HUES64 (cell line): ENCODE measurements around the gene GSTT2B.
"Not testable (repeated sequence)": the region's sequence is repeated elsewhere in the genome, so short reads cannot be mapped to it uniquely, and the experiment has no call there.

Source experiments
- H3K27ac ChIP-seq: 2 replicates; pipeline ENCODE4 v1.7.0; 2013; ENCODE audit warnings: low read depth, low read length, inconsistent platforms
- H3K27me3 ChIP-seq: 2 replicates; pipeline ENCODE4 v1.6.1; 2013; ENCODE audit warnings: mild to moderate bottlenecking, low read length; ENCODE audit not compliant: insufficient read depth
- H3K36me3 ChIP-seq: 2 replicates; pipeline ENCODE4 v1.6.1; 2013; ENCODE audit warnings: mild to moderate bottlenecking, low read length; ENCODE audit not compliant: insufficient read depth
- H3K4me1 ChIP-seq: 2 replicates; pipeline ENCODE4 v1.6.1; 2013; ENCODE audit warnings: mild to moderate bottlenecking, low read length, moderate library complexity; ENCODE audit not compliant: insufficient read depth
- H3K4me3 ChIP-seq: 2 replicates; pipeline ENCODE4 v1.5.1; 2013; ENCODE audit warnings: mild to moderate bottlenecking, low read length, moderate library complexity
- H3K9ac ChIP-seq: 2 replicates; pipeline ENCODE4 v1.6.1; 2013; ENCODE audit warnings: mild to moderate bottlenecking, low read depth, low read length
- H3K9me3 ChIP-seq: 2 replicates; pipeline ENCODE4 v1.6.1; 2013; ENCODE audit warnings: low read depth, low read length; ENCODE audit not compliant: insufficient read depth
- WGBS: fragments of 150-250, 120-280 bp; methylation state at CpG from one replicate; pipeline ENCODE4 v1.1.7; 2013; ENCODE audit warnings: missing lambda C conversion rate; 5-methylcytosine and 5-hydroxymethylcytosine counted together

GSTT2B gene

GRCh38 chr22:23911318-23911980 lies 49.5 kb downstream of the GSTT2B start:
- WGBS = 96% methylated on average over 9 of the region's 12 CpGs
- no peaks in the 10 kb centered on the region for H3K27me3 ChIP-seq
- H3K9me3 ChIP-seq = no peaks in the 10 kb centered on the region; the same call in 1 of the 2 replicates
- peaks cover 31% of the 10 kb centered on the region for H3K4me1 ChIP-seq
- H3K36me3 ChIP-seq = no peaks in the 10 kb centered on the region
- no peak overlapping the region for H3K4me3 ChIP-seq
- no peak overlapping the region for H3K27ac ChIP-seq
- H3K9ac ChIP-seq = no peak overlapping the region

DNA sequence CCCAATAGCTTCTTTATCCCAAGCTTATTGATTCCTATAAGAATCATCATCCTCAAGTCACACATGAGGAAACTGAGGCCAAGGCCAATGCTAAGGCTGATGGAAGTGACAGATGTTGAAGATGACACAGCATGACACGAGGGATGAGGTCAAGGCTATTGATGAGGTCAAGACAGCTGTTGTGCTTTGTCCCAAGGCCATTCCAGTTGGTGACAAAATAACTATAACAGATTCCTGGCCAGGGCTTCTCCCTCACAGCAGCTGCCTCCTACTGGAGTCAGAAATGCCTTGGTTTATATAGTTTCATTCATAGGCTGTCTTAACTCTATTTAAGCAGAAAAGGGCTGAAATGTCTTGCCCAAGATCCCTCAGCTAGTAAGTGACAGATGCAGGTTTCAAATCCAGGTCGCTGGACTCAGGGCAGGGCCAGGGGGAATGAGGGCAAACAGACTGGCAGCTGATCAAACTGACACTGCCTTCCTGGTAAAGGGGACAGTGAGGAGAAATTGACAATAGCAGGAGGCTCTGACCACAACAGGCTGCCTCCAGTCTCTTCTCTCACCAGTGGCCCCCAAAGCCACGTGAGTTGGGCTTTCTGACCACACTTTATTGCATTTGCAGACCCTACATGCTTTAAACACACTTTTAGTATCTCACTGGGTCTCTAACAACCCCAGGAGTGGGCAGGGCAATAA lies 50.4 kb downstream of the GSTT2B start:
- WGBS = 90% methylated on average over 3 of the region's 3 CpGs
- H3K27me3 ChIP-seq = no peaks in the 10 kb centered on the region

GRCh38 chr22:23909296-23909898 lies 51.6 kb downstream of the GSTT2B start:
- no peaks in the 10 kb centered on the region for H3K27me3 ChIP-seq
- H3K36me3 ChIP-seq = no peaks in the 10 kb centered on the region
- H3K4me3 ChIP-seq = no peak overlapping the region
- no peak overlapping the region for H3K27ac ChIP-seq
- 84% methylated on average over 6 of the region's 6 CpGs for WGBS
- H3K4me1 ChIP-seq = peaks cover 31% of the 10 kb centered on the region
- H3K9me3 ChIP-seq = no peaks in the 10 kb centered on the region; the same call in 1 of the 2 replicates
- H3K9ac ChIP-seq = no peak overlapping the region

More for the DNA sequence above, 50.4 kb downstream of the GSTT2B start:
- no peak overlapping the region for H3K4me3 ChIP-seq
- H3K36me3 ChIP-seq = no peaks in the 10 kb centered on the region
- no peak overlapping the region for H3K27ac ChIP-seq
- H3K9me3 ChIP-seq = no peaks in the 10 kb centered on the region; the same call in 1 of the 2 replicates
- peaks cover 31% of the 10 kb centered on the region for H3K4me1 ChIP-seq
- no peak overlapping the region for H3K9ac ChIP-seq

DNA sequence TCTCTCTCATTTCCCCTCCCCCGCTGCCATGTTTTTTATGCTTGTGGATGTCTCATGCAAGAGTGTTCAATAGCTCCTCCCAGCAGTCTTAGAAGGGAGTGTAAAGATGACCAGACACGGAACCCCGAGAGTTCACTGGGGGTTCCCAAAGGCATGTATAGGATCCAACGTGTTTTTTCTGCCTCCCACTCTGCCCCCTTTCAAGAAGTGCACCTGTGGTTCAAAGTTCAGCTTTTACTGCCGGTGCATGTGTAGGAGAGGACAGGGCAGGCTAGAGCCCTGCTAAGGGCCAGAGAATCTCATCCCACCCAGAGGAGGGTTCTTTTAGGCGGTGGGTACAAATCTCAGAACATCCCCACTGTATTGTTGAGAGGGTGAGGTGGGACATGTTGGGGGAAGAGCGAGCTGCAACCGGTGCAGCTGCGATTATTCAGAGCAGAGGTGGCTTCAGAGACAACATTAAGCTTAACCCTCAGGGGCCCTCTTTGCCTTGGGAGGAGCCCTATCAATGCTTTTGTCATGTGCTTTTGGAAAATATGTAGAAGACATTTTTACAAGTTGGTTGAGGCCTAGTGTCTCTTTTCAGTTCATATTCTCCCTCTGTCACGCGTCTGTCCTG lies 52.3 kb downstream of the GSTT2B start:
- Histone ChIP-seq H3K36me3 (no peaks in the 10 kb centered on the region), H3K27ac (peak overlapping the region; percentile 30; the same call in 1 of the 2 replicates), H3K4me3 (no peak overlapping the region), H3K27me3 (no peaks in the 10 kb centered on the region), H3K9me3 (no peaks in the 10 kb centered on the region; the same call in 1 of the 2 replicates), H3K4me1 (peaks cover 31% of the 10 kb centered on the region), H3K9ac (no peak overlapping the region)
- WGBS = 73% methylated on average over 10 of the region's 11 CpGs

GRCh38 chr22:23907423-23907822 lies 53.6 kb downstream of the GSTT2B start:
- 41% methylated on average over 8 of the region's 10 CpGs for whole genome bisulfite sequencing
- H3K9me3 ChIP-seq, H3K27me3 ChIP-seq, H3K36me3 ChIP-seq, H3K4me3 ChIP-seq, H3K9ac ChIP-seq, H3K27ac ChIP-seq: not testable (repeated sequence)
- peaks cover 27% of the 10 kb centered on the region for H3K4me1 ChIP-seq
